Measurements from ENCODE around the gene TMEM260.

Gene TMEM260

DNA sequence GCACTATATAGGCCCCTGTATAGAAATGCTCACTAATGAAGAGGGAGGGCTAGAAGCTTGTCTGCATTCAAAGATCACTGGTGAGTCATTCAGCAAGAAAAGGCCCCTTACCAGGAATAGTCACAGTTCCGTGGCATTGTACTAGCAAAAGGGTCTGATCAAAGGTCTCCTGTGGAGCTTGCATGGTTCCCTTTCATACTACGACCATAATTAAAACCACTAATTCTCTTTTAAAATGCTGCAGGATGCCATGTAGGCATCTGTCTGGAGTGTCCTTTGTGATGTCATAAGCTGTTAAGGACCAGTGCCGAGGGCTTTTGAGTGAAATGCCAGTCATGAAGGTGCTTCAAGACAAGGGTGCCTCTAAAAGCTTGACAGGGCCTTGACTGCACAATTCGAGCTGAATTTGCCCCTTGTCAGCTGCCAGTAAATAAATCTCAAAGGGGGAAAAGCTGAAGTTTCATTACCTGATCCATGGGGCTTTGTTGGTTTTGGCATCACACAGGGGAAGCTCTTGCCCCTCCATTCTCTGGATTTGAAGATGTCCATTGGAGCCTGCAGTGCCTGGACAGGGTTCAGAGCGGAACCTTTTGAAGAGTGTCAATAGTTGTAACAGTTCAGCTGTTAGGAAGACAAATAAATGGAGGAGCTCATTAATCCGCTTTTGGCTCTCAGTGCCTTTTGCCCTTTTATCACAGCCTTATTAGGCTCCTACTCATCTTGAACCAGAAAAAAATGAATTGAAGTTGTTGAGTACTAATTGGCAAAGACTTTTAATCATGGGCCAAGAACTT is 69.1 kb downstream of the TMEM260 start:
- H3K9me3 ChIP-seq = no peaks in the 10 kb centered on the region
- peaks cover 17% of the 10 kb centered on the region for H3K36me3 ChIP-seq
- H3K4me2 ChIP-seq = no peak overlapping the region
- no peaks in the 10 kb centered on the region for H4K20me1 ChIP-seq
- no peak overlapping the region for H3K9ac ChIP-seq
- no peak overlapping the region for H3K27ac ChIP-seq
- no peak overlapping the region for H3K4me3 ChIP-seq
- H3K4me1 ChIP-seq = no peaks in the 10 kb centered on the region
- no peaks in the 10 kb centered on the region for H3K27me3 ChIP-seq
- TF ChIP-seq Cebpa-rat (IDR thresholded peaks at IDR 0.05) = no peak

DNA sequence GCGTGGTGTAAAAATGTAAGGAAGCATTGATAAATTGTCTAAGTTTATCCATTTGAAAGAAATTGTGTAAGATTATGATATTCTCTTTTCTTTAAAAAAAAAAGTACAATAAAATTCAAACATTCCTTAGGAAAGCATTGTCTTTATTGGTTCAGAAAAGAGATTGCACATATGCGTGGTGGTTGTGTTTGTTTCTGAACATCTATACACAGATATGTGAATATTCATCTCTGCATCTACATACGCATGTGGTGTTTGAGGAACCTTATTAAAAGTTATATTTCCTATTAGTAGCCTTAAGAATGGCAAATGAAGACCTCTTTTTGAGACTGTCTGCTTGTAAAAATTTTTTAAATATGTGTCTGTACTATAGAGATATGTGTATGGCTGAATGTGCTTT is 69.8 kb downstream of the TMEM260 start:
- Histone ChIP-seq H3K4me3 (no peak overlapping the region), H3K27ac (no peak overlapping the region), H4K20me1 (no peaks in the 10 kb centered on the region), H3K36me3 (peaks cover 17% of the 10 kb centered on the region), H3K4me1 (no peaks in the 10 kb centered on the region), H3K27me3 (no peaks in the 10 kb centered on the region), H3K4me2 (no peak overlapping the region), H3K9me3 (no peaks in the 10 kb centered on the region), H3K9ac (no peak overlapping the region)
- TF ChIP-seq Cebpa-rat (IDR thresholded peaks at IDR 0.05) = no peak

- Histone ChIP-seq H3K9me3 (no peaks in the 10 kb centered on the region), H4K20me1 (no peaks in the 10 kb centered on the region), H3K4me1 (no peaks in the 10 kb centered on the region), H3K27ac (no peak overlapping the region), H3K4me2 (no peak overlapping the region), H3K4me3 (no peak overlapping the region), H3K9ac (no peak overlapping the region), H3K27me3 (no peaks in the 10 kb centered on the region), H3K36me3 (peaks cover 17% of the 10 kb centered on the region)
- no peak for TF ChIP-seq Cebpa-rat (IDR thresholded peaks at IDR 0.05)
Observed at GRCh38 chr14:56650048-56650447, 70.5 kb downstream of the TMEM260 start.

DNA sequence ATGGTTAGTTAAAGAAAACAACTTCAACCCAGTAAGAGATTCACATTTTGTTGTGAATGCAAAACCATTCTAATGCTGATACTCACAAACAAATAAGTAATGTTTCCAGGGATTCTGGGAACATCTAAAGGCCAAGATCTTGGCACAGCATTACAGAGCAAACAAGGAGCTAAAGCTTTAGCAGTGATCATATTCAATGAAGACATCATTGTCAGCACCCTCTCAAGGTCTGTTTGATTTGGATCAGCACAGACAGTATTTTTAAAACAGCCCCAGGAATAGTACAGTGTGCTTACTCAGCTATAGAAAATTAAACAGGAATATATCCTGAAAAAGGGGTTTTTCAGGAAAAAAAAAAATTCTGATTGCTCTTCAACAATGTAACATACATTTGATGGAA is 71.4 kb downstream of the TMEM260 start:
- H3K27ac ChIP-seq = no peak overlapping the region
- H3K4me3 ChIP-seq = no peak overlapping the region

DNA sequence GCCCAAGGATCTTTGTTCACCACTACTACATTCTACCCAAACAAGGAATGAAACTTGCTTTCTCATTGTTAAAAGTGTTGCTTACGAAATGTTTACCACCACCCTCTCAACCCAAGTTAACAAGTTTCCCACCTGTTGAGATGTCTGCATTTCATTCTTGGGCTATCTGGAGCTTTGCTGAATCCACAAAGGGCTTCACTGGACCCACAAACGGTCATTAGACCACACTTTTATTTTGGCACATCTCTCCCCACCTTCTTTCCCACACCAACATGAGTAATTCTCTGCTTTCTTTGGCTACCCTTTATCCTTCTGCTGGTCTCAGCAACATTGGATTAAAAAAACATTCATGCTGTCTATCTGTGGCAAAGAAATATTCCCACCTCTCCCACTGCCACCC is 78.0 kb downstream of the TMEM260 start:
- Histone ChIP-seq H3K36me3 (no peaks in the 10 kb centered on the region), H3K9me3 (no peaks in the 10 kb centered on the region), H3K27me3 (no peaks in the 10 kb centered on the region; the same call in 1 of the 2 replicates), H3K4me3 (no peak overlapping the region), H4K20me1 (no peaks in the 10 kb centered on the region), H3K4me1 (no peaks in the 10 kb centered on the region), H3K27ac (no peak overlapping the region), H3K9ac (no peak overlapping the region), H3K4me2 (no peak overlapping the region)
- TF ChIP-seq Cebpa-rat (IDR thresholded peaks at IDR 0.05) = no peak

More for the DNA sequence above, 71.4 kb downstream of the TMEM260 start:
- Histone ChIP-seq H3K4me2 (no peak overlapping the region), H4K20me1 (no peaks in the 10 kb centered on the region), H3K4me1 (no peaks in the 10 kb centered on the region), H3K9ac (no peak overlapping the region), H3K36me3 (peaks cover 17% of the 10 kb centered on the region), H3K27me3 (no peaks in the 10 kb centered on the region), H3K9me3 (no peaks in the 10 kb centered on the region)
- no peak for TF ChIP-seq Cebpa-rat (IDR thresholded peaks at IDR 0.05)

DNA sequence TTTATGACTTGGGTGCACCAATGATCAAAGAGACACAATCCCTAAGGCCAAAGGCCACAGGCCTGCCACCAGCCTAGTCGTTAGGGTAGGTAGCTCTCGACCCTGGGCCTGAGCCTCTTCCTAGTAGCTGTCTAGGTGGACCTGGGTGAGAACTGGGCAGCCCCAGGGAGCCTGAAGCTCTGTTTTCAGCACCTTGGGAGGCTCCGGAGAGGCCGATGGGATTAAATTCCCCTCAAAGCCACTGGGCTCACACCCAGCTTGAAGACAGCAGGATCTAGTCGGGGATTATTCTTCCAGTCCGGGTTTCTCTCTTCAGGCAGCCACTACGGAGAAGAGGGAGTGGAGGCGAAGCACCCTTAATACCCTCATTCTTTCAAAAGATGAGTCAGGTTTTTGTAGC is 79.8 kb downstream of the TMEM260 start:
- Histone ChIP-seq H3K36me3 (no peaks in the 10 kb centered on the region), H3K9me3 (no peaks in the 10 kb centered on the region), H3K4me1 (no peaks in the 10 kb centered on the region), H4K20me1 (no peaks in the 10 kb centered on the region), H3K27ac (no peak overlapping the region), H3K4me3 (no peak overlapping the region), H3K4me2 (no peak overlapping the region), H3K27me3 (no peaks in the 10 kb centered on the region; the same call in 1 of the 2 replicates), H3K9ac (no peak overlapping the region)
- TF ChIP-seq Cebpa-rat (IDR thresholded peaks at IDR 0.05) = no peak

DNA sequence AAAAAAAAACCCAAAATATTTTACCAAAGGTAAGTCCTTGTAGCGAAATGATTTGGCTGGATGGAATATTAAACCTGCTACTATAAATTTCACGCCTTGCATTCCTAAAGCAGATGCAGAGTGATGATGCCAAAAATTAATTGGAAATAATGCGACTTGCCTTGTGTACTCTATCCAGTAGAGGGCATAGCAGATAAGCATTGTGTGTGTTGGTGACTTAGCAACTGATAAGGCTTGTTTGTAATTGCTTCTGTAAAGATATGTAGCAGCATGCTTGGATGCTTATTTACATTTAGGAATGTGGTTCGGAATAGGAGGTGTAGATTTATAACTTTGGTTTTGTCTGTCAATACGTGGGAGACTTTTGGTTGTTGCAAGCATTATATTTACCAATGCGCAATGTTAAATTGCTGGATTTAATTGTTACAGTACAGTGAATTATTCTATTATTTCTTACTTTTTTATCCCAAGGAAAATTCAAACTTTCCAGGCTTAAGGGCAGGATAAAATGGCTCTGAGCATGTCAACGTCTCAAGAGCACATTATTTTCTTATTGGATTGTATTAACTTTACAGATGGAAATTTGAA is 80.5 kb downstream of the TMEM260 start:
- Histone ChIP-seq H3K27me3 (no peaks in the 10 kb centered on the region; the same call in 1 of the 2 replicates), H3K36me3 (no peaks in the 10 kb centered on the region), H3K9me3 (no peaks in the 10 kb centered on the region), H3K4me1 (no peaks in the 10 kb centered on the region), H3K4me3 (no peak overlapping the region), H4K20me1 (no peaks in the 10 kb centered on the region), H3K4me2 (no peak overlapping the region), H3K27ac (no peak overlapping the region), H3K9ac (no peak overlapping the region)
- no peak for TF ChIP-seq Cebpa-rat (IDR thresholded peaks at IDR 0.05)

- Histone ChIP-seq H3K4me3 (no peak overlapping the region), H4K20me1 (no peaks in the 10 kb centered on the region), H3K9me3 (no peaks in the 10 kb centered on the region), H3K36me3 (no peaks in the 10 kb centered on the region), H3K27me3 (no peaks in the 10 kb centered on the region; the same call in 1 of the 2 replicates), H3K4me2 (no peak overlapping the region), H3K27ac (no peak overlapping the region), H3K4me1 (no peaks in the 10 kb centered on the region), H3K9ac (no peak overlapping the region)
- no peak for TF ChIP-seq Cebpa-rat (IDR thresholded peaks at IDR 0.05)
Observed at GRCh38 chr14:56660677-56661389, 81.2 kb downstream of the TMEM260 start.

- H3K4me1 ChIP-seq = no peaks in the 10 kb centered on the region
Observed at GRCh38 chr14:56661478-56661877, 81.9 kb downstream of the TMEM260 start.

More at GRCh38 chr14:56661478-56661877, 81.9 kb downstream of the TMEM260 start:
- H4K20me1 ChIP-seq = no peaks in the 10 kb centered on the region
- no peak overlapping the region for H3K4me2 ChIP-seq
- no peaks in the 10 kb centered on the region; the same call in 1 of the 2 replicates for H3K9me3 ChIP-seq
- H3K27me3 ChIP-seq = no peaks in the 10 kb centered on the region; the same call in 1 of the 2 replicates
- TF ChIP-seq Cebpa-rat (IDR thresholded peaks at IDR 0.05) = no peak
- H3K9ac ChIP-seq = no peak overlapping the region
- H3K4me3 ChIP-seq = no peak overlapping the region
- no peak overlapping the region for H3K27ac ChIP-seq
- no peaks in the 10 kb centered on the region for H3K36me3 ChIP-seq
